Choroid plexus epithelial cell (primary cell): ENCODE results near the gene AP4M1.

Source experiments
- DNase-seq: peaks from one replicate; pipeline ENCODE4 v3.0.0-alpha.2; 2010; ENCODE audit warnings: low read depth
- H3K4me3 ChIP-seq: 2 replicates; pipeline ENCODE4 v1.5.1; 2011; ENCODE audit warnings: low read depth, mild to moderate bottlenecking, control low read depth, low read length, moderate library complexity
- TF ChIP-seq, protein P1 (sequence below): conservative IDR thresholded peaks from 2 replicates; pipeline ENCODE4 v1.5.1; 2011; ENCODE audit warnings: low read depth, mild to moderate bottlenecking, control low read depth, inconsistent platforms, low read length, moderate library complexity

AP4M1 gene

DNA sequence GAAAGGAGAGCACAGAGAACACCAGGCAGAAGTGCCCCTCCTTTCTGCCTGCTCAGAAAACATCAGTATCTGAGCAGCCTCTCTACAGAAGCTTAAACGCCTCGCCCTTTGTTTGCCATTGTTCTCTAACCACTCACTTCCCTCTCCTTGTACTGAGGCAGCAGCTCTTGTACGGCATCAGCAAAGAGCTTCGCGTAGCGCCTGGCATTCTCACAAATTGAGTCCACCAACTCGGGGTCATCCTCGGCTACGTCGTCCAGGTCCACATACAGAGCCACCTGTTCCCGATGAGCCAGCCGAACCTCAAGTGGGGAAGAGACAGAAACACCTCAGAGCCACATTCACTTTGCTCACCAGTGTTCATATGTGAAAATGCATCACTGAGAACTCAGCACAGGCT, 2.0 kb upstream of the AP4M1 start:
- DNase-seq, result no peak
- TF ChIP-seq, protein P1, sequence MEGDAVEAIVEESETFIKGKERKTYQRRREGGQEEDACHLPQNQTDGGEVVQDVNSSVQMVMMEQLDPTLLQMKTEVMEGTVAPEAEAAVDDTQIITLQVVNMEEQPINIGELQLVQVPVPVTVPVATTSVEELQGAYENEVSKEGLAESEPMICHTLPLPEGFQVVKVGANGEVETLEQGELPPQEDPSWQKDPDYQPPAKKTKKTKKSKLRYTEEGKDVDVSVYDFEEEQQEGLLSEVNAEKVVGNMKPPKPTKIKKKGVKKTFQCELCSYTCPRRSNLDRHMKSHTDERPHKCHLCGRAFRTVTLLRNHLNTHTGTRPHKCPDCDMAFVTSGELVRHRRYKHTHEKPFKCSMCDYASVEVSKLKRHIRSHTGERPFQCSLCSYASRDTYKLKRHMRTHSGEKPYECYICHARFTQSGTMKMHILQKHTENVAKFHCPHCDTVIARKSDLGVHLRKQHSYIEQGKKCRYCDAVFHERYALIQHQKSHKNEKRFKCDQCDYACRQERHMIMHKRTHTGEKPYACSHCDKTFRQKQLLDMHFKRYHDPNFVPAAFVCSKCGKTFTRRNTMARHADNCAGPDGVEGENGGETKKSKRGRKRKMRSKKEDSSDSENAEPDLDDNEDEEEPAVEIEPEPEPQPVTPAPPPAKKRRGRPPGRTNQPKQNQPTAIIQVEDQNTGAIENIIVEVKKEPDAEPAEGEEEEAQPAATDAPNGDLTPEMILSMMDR, result no peak
- peak overlapping the region; percentile 79 for H3K4me3 ChIP-seq

DNA sequence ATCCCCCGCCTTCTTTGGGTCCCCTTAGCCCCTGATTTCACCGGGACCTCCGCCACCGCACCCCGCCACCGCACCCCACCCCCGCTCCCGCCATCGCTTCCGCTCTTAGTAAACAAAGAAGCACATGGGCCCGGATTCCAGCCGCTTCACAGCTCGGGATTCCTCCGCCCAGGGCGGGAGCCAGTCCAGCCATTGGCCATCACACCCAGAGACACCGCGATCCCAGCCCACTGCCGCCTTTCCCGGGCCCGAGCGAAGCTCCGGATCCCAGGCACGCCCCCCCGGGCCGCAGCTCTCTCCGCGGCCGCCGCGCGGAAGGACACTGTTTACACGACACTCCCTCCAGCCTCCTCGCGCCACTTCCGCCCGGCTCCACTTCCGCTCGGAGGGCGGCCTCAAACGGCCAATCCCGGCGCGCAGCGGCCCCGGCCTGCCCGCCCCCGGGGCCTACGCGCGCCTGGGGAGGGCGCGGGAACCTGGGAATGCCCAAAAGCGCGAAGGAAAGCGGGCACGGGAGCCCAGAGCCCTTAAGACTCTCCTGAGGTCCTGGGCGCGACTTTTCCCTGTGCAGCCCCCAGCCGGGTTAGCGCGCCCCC, 925 bp upstream of the AP4M1 start:
- peak overlapping the region; percentile 79 for H3K4me3 ChIP-seq
- peak; percentile 99 for DNase-seq
- TF ChIP-seq, protein P1, result no peak

DNA sequence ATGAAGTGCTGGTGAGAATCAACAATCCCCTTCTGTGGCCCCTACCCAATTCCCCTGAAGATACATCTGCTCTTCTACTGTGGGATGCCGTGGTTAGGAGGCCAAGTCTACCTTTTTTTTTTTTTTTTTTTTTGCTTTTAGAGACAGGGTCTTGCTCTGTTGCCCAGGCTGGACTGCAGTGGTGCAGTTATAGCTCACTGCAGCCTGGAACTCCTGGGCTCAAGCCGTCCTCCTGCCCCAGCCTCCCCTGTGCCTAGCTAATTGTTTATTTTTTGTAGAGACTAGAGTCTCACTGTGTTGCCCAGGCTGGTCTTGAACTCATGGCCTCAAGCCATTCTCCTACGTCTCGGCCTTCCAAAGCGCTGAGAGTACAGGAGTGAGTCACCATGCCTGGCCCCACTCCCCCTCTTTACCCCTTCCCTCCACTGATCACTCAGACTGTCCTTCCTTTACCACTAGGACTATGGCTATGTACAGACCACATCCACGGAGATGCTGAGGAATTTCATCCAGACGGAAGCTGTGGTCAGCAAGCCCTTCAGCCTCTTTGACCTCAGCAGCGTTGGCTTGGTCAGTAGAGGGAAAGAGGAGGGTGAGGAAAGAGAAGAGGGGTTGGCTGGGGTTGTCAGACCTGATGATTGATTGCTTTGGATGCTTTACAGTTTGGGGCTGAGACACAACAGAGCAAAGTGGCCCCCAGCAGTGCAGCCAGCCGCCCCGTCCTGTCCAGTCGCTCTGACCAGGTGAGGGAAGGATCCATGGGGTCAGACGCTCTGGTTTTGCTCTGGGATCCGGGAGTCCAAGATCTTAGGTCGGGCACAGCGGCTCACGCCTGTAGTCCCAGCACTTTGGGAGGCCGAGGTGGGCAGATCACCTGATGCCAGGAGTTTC, 1.8 kb downstream of the AP4M1 start:
- peak; percentile 95 for DNase-seq
- TF ChIP-seq, protein P1, result no peak
- H3K4me3 ChIP-seq, result no peak overlapping the region

DNA sequence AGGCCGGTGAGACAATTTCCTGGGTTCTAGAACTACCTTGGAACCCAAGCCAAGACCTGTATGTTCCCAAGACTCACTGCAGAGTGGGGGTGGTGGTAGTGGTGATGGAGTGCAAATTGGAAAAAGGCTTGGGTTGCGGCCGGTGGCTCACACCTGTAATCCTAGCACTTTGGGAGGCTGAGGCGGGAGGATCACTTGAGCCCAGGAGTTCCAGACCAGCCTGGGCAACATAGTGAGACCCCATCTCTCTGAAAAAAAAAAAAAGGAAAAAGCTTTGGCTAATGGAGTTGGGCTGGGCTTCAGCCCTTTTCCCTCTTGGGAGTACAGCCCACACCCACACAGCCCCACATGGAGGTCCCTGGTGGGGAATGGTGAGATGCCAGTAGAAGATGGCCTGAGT, 4.1 kb downstream of the AP4M1 start:
- H3K4me3 ChIP-seq, result no peak overlapping the region
- no peak for DNase-seq
- TF ChIP-seq, protein P1, result no peak

DNA sequence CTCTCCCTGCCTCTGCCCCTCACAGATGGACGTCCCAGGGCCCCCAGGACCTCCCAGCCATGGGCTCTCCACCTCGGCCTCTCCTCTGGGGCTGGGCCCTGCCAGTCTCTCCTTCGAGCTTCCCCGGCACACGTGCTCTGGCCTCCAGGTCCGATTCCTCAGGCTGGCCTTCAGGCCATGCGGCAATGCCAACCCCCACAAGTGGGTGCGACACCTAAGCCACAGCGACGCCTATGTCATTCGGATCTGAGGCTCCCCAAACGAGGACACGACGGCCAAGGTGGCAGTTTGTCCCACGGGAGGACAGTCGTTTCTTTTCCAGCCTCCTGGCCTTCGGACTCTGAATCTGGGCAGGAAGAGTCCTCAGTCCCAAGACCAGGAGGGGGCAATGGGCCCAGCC, 5.2 kb downstream of the AP4M1 start:
- TF ChIP-seq, protein P1, result no peak
- no peak for DNase-seq
- H3K4me3 ChIP-seq, result no peak overlapping the region

DNA sequence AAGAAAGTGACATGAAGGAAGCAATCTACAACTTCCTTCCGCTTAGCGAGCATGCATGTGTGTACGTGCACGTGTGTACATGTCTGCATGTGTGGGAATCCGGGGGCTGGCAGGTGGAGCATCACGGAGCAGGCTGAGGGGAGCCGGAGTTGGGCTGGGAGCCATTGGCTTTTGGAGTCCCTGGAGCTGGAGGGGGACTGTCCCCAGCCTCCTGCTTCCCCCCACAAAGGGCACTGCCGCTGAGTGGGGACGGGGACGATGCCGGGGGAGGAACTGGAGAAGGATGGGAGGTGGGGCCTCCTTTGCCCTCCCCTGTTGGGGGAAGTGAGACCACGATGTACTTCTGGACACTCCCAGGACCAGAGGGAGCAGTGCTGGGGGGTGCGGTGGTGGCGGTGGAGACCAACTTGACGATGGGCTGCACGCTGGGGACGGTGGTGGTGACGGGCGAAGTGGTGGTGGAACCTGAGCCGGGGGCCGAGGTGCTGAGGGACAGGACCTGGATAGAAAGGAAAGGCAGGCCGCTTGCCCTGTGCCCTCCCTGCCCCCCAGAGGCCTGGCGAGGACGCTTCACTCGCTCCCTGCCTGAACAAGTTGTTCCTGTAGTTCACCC, 5.8 kb downstream of the AP4M1 start:
- no peak overlapping the region for H3K4me3 ChIP-seq
- TF ChIP-seq, protein P1, result no peak
- no peak for DNase-seq

DNA sequence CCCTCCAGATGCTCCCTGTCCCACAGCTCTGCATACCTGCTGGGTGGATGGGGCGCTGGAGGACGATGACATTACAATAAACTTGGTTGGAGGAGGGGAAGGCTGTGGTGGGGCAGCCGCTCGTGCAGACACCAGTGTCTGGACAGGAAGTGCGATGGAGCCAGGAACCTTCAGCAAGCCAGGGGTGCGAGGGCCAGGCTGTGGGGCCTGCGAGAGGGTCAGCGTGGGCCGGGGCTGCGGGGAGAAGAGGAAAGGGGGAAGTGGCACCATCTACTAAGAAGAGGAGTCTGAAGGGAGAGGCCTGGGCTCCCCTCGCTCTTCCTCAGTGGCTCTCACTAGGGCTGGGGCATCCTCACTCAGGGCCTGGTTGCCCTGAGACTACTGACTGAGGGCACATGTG, 6.4 kb downstream of the AP4M1 start:
- no peak overlapping the region for H3K4me3 ChIP-seq
- DNase-seq, result no peak
- TF ChIP-seq, protein P1, result no peak
